Measurements from ENCODE around the gene RXFP2.

GRCh38 chr13:31818236-31818635 lies 78.9 kb downstream of the RXFP2 start:
- TF ChIP-seq POLR2A (IDR thresholded peaks at IDR 0.05) (no peak), CTCF (IDR thresholded peaks at IDR 0.05) (no peak)
